Activated naive CD8-positive, alpha-beta T cell treated with anti-CD3 and anti-CD28 coated beads for 36 hours (primary cell): ENCODE data around the gene SPTLC2. TPM values are rescaled to one million over a fixed set of nuclear protein-coding genes. Genes with fewer than 3 reads are reported as not detected.
A peak's percentile ranks its signal among the peaks of the same experiment; 100 is the strongest.
"Not testable (repeated sequence)": the region's sequence is repeated elsewhere in the genome, so short reads cannot be mapped to it uniquely, and the experiment has no call there.

Experiments
- DNase-seq: peaks from one replicate; pipeline ENCODE4 v3.0.0; 2021
- H3K27ac Mint-ChIP-seq: one replicate; pipeline ENCODE4 v1.8.0; 2022; ENCODE audit warnings: mild to moderate bottlenecking, moderate library complexity, mixed read lengths
- H3K27me3 Mint-ChIP-seq: one replicate; pipeline ENCODE4 v1.8.0; 2022; ENCODE audit warnings: mild to moderate bottlenecking, mixed read lengths
- H3K36me3 Mint-ChIP-seq: one replicate; pipeline ENCODE4 v1.8.0; 2021; ENCODE audit warnings: mild to moderate bottlenecking, mixed read lengths
- H3K4me1 Mint-ChIP-seq: one replicate; pipeline ENCODE4 v1.8.0; 2021; ENCODE audit warnings: mixed read lengths
- H3K4me3 Mint-ChIP-seq: one replicate; pipeline ENCODE4 v1.8.0; 2022; ENCODE audit warnings: mild to moderate bottlenecking, moderate library complexity, mixed read lengths
- H3K9me3 Mint-ChIP-seq: one replicate; pipeline ENCODE4 v1.8.0; 2022; ENCODE audit warnings: mixed read lengths
- total RNA-seq, 2 experiments: library from RNA; stranded (reverse); gene quantifications; one replicate each; pipeline ENCODE4 v1.2.3, GENCODE V29; 2021

Gene SPTLC2
- total RNA-seq, 2 experiments from 2014 or later: 30.7 to 36.2 TPM

DNA sequence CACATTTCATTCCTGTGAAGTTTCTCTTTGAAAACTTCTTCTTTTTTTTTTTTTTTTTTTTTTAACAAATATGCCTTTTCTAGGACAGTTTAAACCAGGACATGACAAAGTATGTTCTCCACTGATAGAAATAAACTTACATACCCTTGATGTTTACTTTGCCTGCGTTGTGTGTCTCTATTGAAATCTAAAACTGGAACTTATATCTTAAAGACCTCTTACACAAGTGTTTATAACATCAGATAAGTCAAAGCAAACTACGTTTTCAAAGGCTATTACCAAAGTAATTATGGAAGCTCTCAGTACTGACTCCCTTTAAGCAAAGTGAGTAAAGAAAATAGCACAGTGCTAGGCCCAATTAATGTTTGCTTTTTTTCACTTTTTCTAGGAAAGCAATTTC is 87.2 kb downstream of the SPTLC2 start:
- H3K9me3 Mint-ChIP-seq: no peaks in the 10 kb centered on the region
- no peak for DNase-seq
- peaks cover 5% of the 10 kb centered on the region for H3K4me1 Mint-ChIP-seq
- no peak overlapping the region for H3K4me3 Mint-ChIP-seq
- H3K27ac Mint-ChIP-seq: no peak overlapping the region
- peaks cover 12% of the 10 kb centered on the region for H3K36me3 Mint-ChIP-seq
- no peaks in the 10 kb centered on the region for H3K27me3 Mint-ChIP-seq

- H3K9me3 Mint-ChIP-seq, H3K4me3 Mint-ChIP-seq, H3K27ac Mint-ChIP-seq, DNase-seq, H3K4me1 Mint-ChIP-seq, H3K27me3 Mint-ChIP-seq: not testable (repeated sequence)
- H3K36me3 Mint-ChIP-seq: peaks cover 10% of the 10 kb centered on the region
These were observed 87.7 kb downstream of the SPTLC2 start for GRCh38 chr14:77528701-77529100.

DNA sequence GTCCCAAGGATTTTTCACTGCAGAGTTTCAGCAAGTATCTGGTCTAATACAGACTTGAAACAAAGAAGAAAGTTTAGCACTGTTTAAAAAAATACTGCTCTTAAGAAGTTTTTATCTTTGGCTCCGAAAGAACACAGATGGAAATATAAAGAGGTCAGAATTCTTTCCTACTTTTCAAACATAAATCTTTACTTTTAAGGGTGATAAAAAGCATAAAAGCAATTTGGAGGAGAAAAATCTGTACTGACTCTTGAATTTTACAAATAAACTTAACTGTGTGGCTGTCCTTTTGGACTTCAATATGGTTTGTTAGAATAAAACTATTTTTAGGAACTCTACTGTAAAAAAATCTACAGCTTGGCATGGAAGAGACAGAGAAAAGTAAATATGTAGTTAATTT is 90.2 kb downstream of the SPTLC2 start:
- Mint-ChIP-seq H3K9me3 (no peaks in the 10 kb centered on the region), H3K4me3 (no peak overlapping the region), H3K27me3 (no peaks in the 10 kb centered on the region), H3K36me3 (peaks cover 2% of the 10 kb centered on the region), H3K4me1 (peaks cover 5% of the 10 kb centered on the region), H3K27ac (no peak overlapping the region)
- no peak for DNase-seq

- Mint-ChIP-seq H3K27me3 (no peaks in the 10 kb centered on the region), H3K4me3 (no peak overlapping the region), H3K9me3 (no peaks in the 10 kb centered on the region), H3K4me1 (no peaks in the 10 kb centered on the region), H3K36me3 (peaks cover 14% of the 10 kb centered on the region), H3K27ac (no peak overlapping the region)
- no peak for DNase-seq
These were observed 91.9 kb downstream of the SPTLC2 start for GRCh38 chr14:77524536-77524935.

- Mint-ChIP-seq H3K9me3 (no peaks in the 10 kb centered on the region), H3K36me3 (peaks cover 25% of the 10 kb centered on the region), H3K27me3 (no peaks in the 10 kb centered on the region), H3K27ac (no peak overlapping the region), H3K4me3 (no peak overlapping the region), H3K4me1 (no peaks in the 10 kb centered on the region)
- DNase-seq: no peak
These were observed 93.3 kb downstream of the SPTLC2 start for GRCh38 chr14:77523109-77523508.

GRCh38 chr14:77520555-77520954 is 95.9 kb downstream of the SPTLC2 start:
- Mint-ChIP-seq H3K27me3 (no peaks in the 10 kb centered on the region), H3K9me3 (no peaks in the 10 kb centered on the region), H3K4me1 (no peaks in the 10 kb centered on the region), H3K36me3 (peaks cover 31% of the 10 kb centered on the region), H3K4me3 (no peak overlapping the region), H3K27ac (no peak overlapping the region)
- no peak for DNase-seq

DNA sequence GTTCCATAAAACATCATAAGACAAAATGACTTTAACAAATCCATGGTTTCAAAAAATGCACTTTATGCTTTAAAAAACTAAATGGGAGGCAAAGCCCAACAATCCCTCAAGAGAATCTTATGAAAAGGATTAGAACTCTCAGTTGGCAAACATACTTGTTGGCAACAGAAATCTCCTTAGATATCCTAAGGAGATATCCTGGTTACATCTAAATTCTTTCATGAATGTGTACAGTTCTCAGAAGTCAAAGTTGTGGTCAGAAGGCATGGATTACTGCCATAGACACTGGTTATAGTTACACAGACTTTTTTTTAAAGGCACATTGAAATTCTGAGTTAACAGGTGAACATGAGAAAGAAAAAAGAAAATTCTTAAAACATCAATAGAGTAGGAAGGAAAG is 100.3 kb downstream of the SPTLC2 start:
- Mint-ChIP-seq H3K27me3 (no peaks in the 10 kb centered on the region), H3K4me3 (no peak overlapping the region), H3K36me3 (peaks cover 40% of the 10 kb centered on the region), H3K27ac (no peak overlapping the region), H3K4me1 (no peaks in the 10 kb centered on the region), H3K9me3 (no peaks in the 10 kb centered on the region)
- DNase-seq: no peak

DNA sequence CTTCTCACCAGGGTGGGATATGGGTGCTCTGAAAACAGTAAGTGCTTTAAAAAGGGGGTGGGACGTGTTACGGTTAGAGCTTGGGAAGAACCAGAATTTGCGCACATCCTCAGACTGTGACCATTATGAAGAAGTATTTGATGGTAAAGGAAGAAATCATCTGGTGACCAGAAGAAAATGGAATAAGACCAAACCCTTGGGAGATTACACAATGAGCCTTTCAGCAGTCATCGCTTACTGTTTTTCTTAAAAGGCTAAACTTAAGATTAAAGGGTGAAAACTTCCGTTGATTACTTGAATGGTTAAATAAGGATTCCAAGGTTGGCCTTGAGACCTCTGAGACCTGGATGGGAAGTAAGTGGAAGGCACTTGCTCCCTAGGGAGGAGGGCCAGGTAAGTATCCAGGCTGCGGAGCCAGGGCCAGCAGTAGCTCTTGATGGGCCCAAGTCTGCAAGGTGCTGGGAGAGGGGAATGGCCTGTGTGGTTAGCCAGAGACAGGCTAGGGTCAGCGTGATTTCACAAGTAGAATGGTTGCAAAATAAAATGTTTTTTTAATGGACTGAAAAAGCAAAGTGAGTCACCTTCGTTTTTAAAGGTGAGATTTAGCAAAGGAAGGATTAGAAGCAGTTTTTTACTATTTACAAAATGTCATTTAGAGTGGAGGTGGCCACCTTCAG is 104.8 kb downstream of the SPTLC2 start:
- H3K4me3 Mint-ChIP-seq: no peak overlapping the region
- H3K36me3 Mint-ChIP-seq: peaks cover 23% of the 10 kb centered on the region
- no peaks in the 10 kb centered on the region for H3K9me3 Mint-ChIP-seq
- H3K27ac Mint-ChIP-seq: no peak overlapping the region
- no peaks in the 10 kb centered on the region for H3K4me1 Mint-ChIP-seq
- no peak for DNase-seq
- no peaks in the 10 kb centered on the region for H3K27me3 Mint-ChIP-seq

DNA sequence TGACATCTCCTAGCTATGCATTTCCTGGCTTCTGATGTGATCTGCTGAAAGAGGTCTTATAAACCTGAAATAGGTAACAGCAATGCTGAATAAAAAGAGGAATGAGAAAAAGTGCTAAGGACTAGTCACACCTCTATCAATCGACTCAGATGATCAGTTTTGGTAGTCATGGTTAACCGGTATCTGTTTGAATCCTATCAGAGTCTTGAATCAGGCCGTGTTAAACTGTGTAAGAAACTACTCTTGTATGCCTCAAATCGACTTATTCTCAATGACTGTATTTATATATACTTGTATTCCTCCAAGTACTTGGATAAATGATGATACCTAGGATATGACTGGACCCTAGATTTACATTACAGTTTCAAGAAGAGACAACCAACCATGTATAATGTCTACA is 107.1 kb downstream of the SPTLC2 start:
- H3K4me1 Mint-ChIP-seq: no peaks in the 10 kb centered on the region
- H3K36me3 Mint-ChIP-seq: peaks cover 29% of the 10 kb centered on the region
- H3K27ac Mint-ChIP-seq: no peak overlapping the region
- no peak for DNase-seq
- no peaks in the 10 kb centered on the region for H3K27me3 Mint-ChIP-seq
- no peak overlapping the region for H3K4me3 Mint-ChIP-seq
- no peaks in the 10 kb centered on the region for H3K9me3 Mint-ChIP-seq

GRCh38 chr14:77508876-77509275 is 107.6 kb downstream of the SPTLC2 start:
- Mint-ChIP-seq H3K4me1 (no peaks in the 10 kb centered on the region), H3K27ac (no peak overlapping the region), H3K36me3 (peaks cover 29% of the 10 kb centered on the region), H3K9me3 (no peaks in the 10 kb centered on the region), H3K4me3 (no peak overlapping the region), H3K27me3 (no peaks in the 10 kb centered on the region)
- no peak for DNase-seq

DNA sequence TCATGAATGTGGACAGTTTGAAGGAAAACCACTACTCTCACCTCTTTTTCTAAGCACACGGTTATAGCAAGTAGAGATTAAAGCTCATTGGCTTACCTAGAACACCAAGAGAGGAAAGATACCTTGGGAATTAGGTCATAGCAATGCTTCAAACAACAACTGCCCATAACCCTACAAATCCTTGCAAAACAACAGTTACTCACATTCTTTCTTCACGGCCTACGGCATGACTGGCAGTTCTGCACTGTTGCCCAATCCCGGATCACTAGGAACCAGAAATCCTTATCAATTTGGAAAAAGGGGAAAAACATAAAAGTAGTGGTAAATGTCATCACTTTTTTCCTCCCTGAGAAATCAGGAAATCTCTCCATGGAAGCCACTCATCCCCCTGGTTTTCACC is 108.2 kb downstream of the SPTLC2 start:
- H3K27ac Mint-ChIP-seq: no peak overlapping the region
- no peak overlapping the region for H3K4me3 Mint-ChIP-seq
- H3K9me3 Mint-ChIP-seq: peaks cover 2% of the 10 kb centered on the region
- no peak for DNase-seq
- peaks cover 31% of the 10 kb centered on the region for H3K36me3 Mint-ChIP-seq
- no peaks in the 10 kb centered on the region for H3K4me1 Mint-ChIP-seq
- H3K27me3 Mint-ChIP-seq: no peaks in the 10 kb centered on the region

- H3K27me3 Mint-ChIP-seq: no peaks in the 10 kb centered on the region
- peaks cover 35% of the 10 kb centered on the region for H3K36me3 Mint-ChIP-seq
- H3K4me1 Mint-ChIP-seq: no peaks in the 10 kb centered on the region
- H3K9me3 Mint-ChIP-seq: peaks cover 6% of the 10 kb centered on the region
- H3K4me3 Mint-ChIP-seq: no peak overlapping the region
- no peak overlapping the region for H3K27ac Mint-ChIP-seq
- DNase-seq: no peak
These were observed 108.7 kb downstream of the SPTLC2 start for GRCh38 chr14:77507762-77508161.

- DNase-seq: no peak
- peaks cover 6% of the 10 kb centered on the region for H3K9me3 Mint-ChIP-seq
- H3K4me3 Mint-ChIP-seq: no peak overlapping the region
- no peaks in the 10 kb centered on the region for H3K4me1 Mint-ChIP-seq
- no peak overlapping the region for H3K27ac Mint-ChIP-seq
- peaks cover 19% of the 10 kb centered on the region for H3K36me3 Mint-ChIP-seq
- H3K27me3 Mint-ChIP-seq: peaks cover 15% of the 10 kb centered on the region
These were observed 111.4 kb downstream of the SPTLC2 start for GRCh38 chr14:77505031-77505430.

DNA sequence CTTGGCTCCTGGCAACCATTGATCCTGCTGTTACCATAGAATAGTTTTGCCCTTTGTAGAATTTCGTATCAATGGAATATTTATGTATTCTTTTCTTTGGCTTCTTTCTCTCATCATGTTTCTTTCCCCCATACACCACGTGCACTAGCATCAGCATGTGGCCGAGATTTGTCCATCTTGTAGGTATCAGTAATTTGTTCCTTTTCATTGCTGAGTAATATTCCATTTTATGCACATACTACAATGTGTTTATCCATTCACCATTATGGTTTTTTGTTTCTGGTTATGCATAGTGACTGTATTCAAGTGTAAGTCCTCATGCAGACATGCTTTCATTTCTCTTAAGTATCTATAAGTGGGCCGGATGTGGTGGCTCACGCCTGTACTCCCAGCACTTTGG is 113.3 kb downstream of the SPTLC2 start:
- Mint-ChIP-seq H3K4me1 (no peaks in the 10 kb centered on the region), H3K27me3 (peaks cover 25% of the 10 kb centered on the region), H3K27ac (no peak overlapping the region), H3K36me3 (peaks cover 16% of the 10 kb centered on the region), H3K9me3 (peaks cover 6% of the 10 kb centered on the region), H3K4me3 (no peak overlapping the region)
- DNase-seq: no peak

DNA sequence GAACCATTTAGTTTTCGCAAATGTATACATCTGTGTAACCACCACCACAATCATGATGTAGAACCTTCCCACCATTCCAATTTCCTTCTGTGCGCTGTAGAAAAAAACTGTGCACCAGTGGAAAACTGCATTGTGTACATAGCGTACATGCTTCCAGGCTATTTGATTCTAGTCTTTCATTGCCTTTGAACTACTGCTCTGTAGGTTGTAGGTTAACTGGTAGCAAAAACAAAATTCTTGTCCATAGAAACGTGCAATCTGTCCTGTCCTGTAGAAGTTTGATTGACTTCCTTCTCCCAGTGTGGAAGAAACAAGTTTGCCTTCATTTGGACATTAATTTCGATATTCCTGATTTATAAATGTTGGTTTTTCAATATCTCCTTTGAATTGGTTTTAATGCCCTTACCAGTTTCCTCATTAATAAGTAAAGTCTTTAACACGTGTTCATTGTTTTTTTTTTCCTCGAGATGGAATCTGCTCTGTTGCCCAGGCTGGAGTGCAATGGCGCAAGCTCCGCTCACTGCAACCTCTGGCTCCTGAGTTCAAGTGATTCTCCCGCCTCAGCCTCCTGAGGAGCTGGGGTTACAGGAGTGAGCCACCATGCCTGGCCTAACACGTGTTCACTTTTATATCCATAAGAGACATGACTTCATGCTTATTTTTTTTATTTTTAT is 114.2 kb downstream of the SPTLC2 start:
- H3K27me3 Mint-ChIP-seq: peaks cover 34% of the 10 kb centered on the region
- H3K9me3 Mint-ChIP-seq: peaks cover 6% of the 10 kb centered on the region
- H3K36me3 Mint-ChIP-seq: peaks cover 12% of the 10 kb centered on the region
- H3K27ac Mint-ChIP-seq: no peak overlapping the region
- H3K4me3 Mint-ChIP-seq: no peak overlapping the region
- DNase-seq: no peak
- peaks cover 4% of the 10 kb centered on the region for H3K4me1 Mint-ChIP-seq

DNA sequence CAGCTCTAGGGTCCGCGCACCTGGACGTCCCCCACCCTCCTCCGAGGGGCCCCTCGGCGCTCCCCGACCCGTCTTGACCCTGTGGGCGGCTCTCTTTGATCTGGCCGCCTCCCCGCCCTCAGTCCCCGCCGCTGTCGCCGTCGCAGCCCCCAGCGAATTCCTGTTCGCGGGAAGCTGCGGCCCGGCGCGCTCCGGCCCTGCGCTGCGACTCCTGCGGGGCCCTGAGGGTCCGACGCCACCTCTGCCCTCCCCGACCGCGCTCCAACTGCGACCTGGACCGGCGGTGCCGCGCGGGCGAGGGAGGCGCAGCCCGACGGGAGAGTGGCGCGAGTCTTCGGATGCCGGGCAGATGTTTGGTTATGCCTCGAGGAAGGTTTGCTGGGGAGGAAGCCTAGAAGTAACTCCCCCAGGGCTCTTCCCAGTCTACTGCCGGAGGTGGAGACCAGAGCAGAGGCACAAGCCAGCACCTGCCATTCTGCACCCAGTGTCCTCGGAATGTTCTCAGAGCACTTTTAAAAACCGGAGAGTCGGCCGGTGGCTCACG is 117.4 kb downstream of the SPTLC2 start:
- Mint-ChIP-seq H3K4me3 (peak overlapping the region; percentile 50), H3K27ac (no peak overlapping the region), H3K27me3 (peaks cover 50% of the 10 kb centered on the region), H3K36me3 (peaks cover 5% of the 10 kb centered on the region), H3K9me3 (peaks cover 6% of the 10 kb centered on the region), H3K4me1 (peaks cover 4% of the 10 kb centered on the region)
- DNase-seq: no peak
